ENCODE data around the gene FNIP2. TPM values are rescaled to one million over a fixed set of nuclear protein-coding genes. Genes with fewer than 3 reads are reported as not detected.

FNIP2 gene
- polyA plus RNA-seq, 1 donor from 2014 or later = 51.7 TPM

GRCh38 chr4:158840131-158840530, 71.3 kb downstream of the FNIP2 start:
- H4K20me1 ChIP-seq (ENCODE audit: insufficient read depth) = no peaks in the 10 kb centered on the region
- H3K9me3 ChIP-seq (ENCODE audit: low read length) = no peaks in the 10 kb centered on the region
- no peak overlapping the region for H3K27ac ChIP-seq (ENCODE audit: low read length)
- no peaks in the 10 kb centered on the region for H3K36me3 ChIP-seq (ENCODE audit: insufficient read depth, low read length)
- no peak overlapping the region for H3K9ac ChIP-seq (ENCODE audit: low read length)
- H3K79me2 ChIP-seq (replicated peaks; ENCODE audit: insufficient read depth, low read length) = no peaks in the 10 kb centered on the region
- no peaks in the 10 kb centered on the region for H3K9me2 ChIP-seq (ENCODE audit: insufficient read depth, low read length)
- no peak overlapping the region for H2AFZ ChIP-seq (ENCODE audit: low read depth, low read length)
- H3F3A ChIP-seq (ENCODE audit: insufficient read depth, low read length, poor library complexity, severe bottlenecking) = no peaks in the 10 kb centered on the region
- H3K4me2 ChIP-seq (ENCODE audit: low read length) = no peak overlapping the region
- TF ChIP-seq POLR2AphosphoS5 (IDR thresholded peaks at IDR 0.05) (no peak), MXI1 (conservative IDR thresholded peaks at IDR 0.05; ENCODE audit: poor library complexity, severe bottlenecking) (no peak), SMC3 (conservative IDR thresholded peaks at IDR 0.05; ENCODE audit: poor library complexity) (no peak), RAD21 (conservative IDR thresholded peaks at IDR 0.05) (no peak), TAF1 (IDR thresholded peaks at IDR 0.05; ENCODE audit: low read depth) (no peak)
- H3K4me3 ChIP-seq (ENCODE audit: low read length) = no peak overlapping the region
- H3K27me3 ChIP-seq (ENCODE audit: insufficient read depth, low read depth, low read length) = no peaks in the 10 kb centered on the region

- no peak overlapping the region for H3K9ac ChIP-seq (ENCODE audit: low read length)
- H3K36me3 ChIP-seq (ENCODE audit: insufficient read depth, low read length) = peaks cover 7% of the 10 kb centered on the region
- no peak overlapping the region for H2AFZ ChIP-seq (ENCODE audit: low read depth, low read length)
- H3K79me2 ChIP-seq (replicated peaks; ENCODE audit: insufficient read depth, low read length) = no peaks in the 10 kb centered on the region
- H3K4me3 ChIP-seq (ENCODE audit: low read length) = no peak overlapping the region
- no peak overlapping the region for H3K27ac ChIP-seq (ENCODE audit: low read length)
- H3K9me3 ChIP-seq (ENCODE audit: low read length) = no peaks in the 10 kb centered on the region
- TF ChIP-seq POLR2AphosphoS5 (IDR thresholded peaks at IDR 0.05) (no peak), EP300 (conservative IDR thresholded peaks at IDR 0.05; ENCODE audit: poor library complexity, severe bottlenecking) (no peak), REST (IDR thresholded peaks at IDR 0.05; ENCODE audit: borderline replicate concordance) (no peak), MXI1 (conservative IDR thresholded peaks at IDR 0.05; ENCODE audit: poor library complexity, severe bottlenecking) (no peak), RAD21 (conservative IDR thresholded peaks at IDR 0.05) (no peak), EZH2 (IDR thresholded peaks at IDR 0.05; ENCODE audit: borderline replicate concordance, insufficient read depth, low read length, poor library complexity, severe bottlenecking) (no peak), CTCF (IDR thresholded peaks at IDR 0.05; ENCODE audit: poor library complexity, severe bottlenecking) (no peak), TAF1 (IDR thresholded peaks at IDR 0.05; ENCODE audit: low read depth) (no peak), SMC3 (conservative IDR thresholded peaks at IDR 0.05; ENCODE audit: poor library complexity) (no peak)
- no peak overlapping the region for H3K4me2 ChIP-seq (ENCODE audit: low read length)
- H3K9me2 ChIP-seq (ENCODE audit: insufficient read depth, low read length) = no peaks in the 10 kb centered on the region
- no peaks in the 10 kb centered on the region for H3F3A ChIP-seq (ENCODE audit: insufficient read depth, low read length, poor library complexity, severe bottlenecking)
- no peaks in the 10 kb centered on the region for H4K20me1 ChIP-seq (ENCODE audit: insufficient read depth)
- H3K27me3 ChIP-seq (ENCODE audit: insufficient read depth, low read depth, low read length) = no peaks in the 10 kb centered on the region
Measured at GRCh38 chr4:158841540-158841939, 72.7 kb downstream of the FNIP2 start.

All from neural cell (in vitro differentiated cells).